Choroid plexus epithelial cell (primary cell): ENCODE measurements around the gene CPNE9.

ENCODE experiments used
- DNase-seq: peaks from one replicate; pipeline ENCODE4 v3.0.0-alpha.2; 2010; ENCODE audit warnings: low read depth
- H3K4me3 ChIP-seq: 2 replicates; pipeline ENCODE4 v1.5.1; 2011; ENCODE audit warnings: low read depth, mild to moderate bottlenecking, control low read depth, low read length, moderate library complexity
- TF ChIP-seq, protein P1 (sequence below): conservative IDR thresholded peaks from 2 replicates; pipeline ENCODE4 v1.5.1; 2011; ENCODE audit warnings: low read depth, mild to moderate bottlenecking, control low read depth, inconsistent platforms, low read length, moderate library complexity

Gene CPNE9, protein sequence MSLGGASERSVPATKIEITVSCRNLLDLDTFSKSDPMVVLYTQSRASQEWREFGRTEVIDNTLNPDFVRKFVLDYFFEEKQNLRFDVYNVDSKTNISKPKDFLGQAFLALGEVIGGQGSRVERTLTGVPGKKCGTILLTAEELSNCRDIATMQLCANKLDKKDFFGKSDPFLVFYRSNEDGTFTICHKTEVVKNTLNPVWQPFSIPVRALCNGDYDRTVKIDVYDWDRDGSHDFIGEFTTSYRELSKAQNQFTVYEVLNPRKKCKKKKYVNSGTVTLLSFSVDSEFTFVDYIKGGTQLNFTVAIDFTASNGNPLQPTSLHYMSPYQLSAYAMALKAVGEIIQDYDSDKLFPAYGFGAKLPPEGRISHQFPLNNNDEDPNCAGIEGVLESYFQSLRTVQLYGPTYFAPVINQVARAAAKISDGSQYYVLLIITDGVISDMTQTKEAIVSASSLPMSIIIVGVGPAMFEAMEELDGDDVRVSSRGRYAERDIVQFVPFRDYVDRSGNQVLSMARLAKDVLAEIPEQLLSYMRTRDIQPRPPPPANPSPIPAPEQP

DNA sequence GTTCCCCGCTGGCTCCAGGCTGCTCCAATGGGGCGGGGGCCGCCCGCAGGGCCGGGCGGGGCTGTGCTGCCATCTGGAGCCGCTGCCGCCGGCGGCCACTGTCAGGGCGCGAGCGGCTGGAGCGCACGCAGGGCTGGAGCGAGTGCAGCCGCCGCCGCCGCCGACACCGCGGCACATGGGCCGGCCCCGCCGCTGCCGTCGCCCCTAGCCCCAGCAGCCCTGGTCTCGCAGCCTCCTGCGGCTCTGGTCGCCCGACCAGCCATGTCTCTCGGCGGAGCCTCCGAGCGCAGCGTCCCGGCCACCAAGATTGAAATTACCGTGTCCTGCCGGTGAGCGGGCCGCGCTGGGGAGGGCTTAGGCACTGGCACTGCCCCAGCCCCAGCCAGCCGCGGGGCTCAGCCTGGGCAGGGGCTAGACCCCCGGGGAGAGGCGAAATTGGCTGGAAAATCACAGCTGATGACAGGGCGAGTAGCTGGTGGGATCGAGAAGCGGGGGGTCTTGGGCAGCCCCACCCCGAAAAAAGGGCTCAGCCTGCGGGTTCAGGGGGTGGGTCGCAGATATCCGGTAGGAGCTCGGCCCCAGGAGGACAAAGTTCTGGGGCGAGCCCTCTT, at the start of gene CPNE9:
TSS of gene CPNE9 (plus strand) at position 98 of the 611 bp plus-strand sequence. CDS start at position 262, 164 bp downstream.
- TF ChIP-seq, protein P1, sequence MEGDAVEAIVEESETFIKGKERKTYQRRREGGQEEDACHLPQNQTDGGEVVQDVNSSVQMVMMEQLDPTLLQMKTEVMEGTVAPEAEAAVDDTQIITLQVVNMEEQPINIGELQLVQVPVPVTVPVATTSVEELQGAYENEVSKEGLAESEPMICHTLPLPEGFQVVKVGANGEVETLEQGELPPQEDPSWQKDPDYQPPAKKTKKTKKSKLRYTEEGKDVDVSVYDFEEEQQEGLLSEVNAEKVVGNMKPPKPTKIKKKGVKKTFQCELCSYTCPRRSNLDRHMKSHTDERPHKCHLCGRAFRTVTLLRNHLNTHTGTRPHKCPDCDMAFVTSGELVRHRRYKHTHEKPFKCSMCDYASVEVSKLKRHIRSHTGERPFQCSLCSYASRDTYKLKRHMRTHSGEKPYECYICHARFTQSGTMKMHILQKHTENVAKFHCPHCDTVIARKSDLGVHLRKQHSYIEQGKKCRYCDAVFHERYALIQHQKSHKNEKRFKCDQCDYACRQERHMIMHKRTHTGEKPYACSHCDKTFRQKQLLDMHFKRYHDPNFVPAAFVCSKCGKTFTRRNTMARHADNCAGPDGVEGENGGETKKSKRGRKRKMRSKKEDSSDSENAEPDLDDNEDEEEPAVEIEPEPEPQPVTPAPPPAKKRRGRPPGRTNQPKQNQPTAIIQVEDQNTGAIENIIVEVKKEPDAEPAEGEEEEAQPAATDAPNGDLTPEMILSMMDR, result no peak
- peak within 1 kb of the TSS; percentile 20 for H3K4me3 ChIP-seq
- DNase-seq, result no peak

DNA sequence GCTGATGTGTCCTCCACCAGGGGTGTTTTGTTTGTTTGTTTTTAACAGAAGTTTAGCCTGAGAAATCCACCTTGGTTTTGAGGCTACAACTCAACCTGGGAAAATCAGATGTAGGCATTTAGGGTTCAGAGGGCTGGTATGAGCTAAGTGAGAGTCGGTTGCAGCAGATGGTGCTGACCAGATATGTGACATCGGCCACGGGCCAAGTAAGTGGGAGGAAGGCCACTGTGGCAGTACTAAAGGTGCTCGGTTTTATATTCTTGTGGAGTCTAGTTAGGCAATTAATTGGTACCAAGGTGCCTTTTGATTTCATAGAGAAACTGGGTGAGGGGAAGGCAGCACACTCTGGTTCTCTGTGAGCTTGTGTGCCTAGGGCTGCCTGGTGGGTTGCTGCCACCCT, 43.8 kb upstream of the CPNE9 start:
- TF ChIP-seq, protein P1, result no peak
- H3K4me3 ChIP-seq, result no peak overlapping the region
- DNase-seq, result no peak

DNA sequence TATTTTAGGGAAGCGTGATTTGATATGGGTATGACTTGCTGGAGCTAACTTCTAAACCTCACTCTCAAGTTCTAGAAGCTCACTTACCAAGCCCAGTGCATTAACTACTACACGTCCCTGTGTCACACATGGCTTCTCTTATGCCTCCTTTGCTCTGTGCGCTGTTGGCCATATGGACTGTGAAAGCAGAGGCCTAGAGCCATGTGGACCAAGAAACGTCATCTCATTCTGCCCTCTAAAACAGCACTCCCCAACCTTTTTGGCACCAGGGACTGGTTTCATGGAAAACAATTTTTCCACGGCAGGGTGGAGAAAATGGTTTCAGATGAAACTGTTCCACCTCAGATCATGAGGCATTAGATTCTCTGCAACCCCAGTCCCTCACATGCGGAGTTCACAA, 42.7 kb upstream of the CPNE9 start:
- TF ChIP-seq, protein P1, result no peak
- H3K4me3 ChIP-seq, result no peak overlapping the region
- no peak for DNase-seq

DNA sequence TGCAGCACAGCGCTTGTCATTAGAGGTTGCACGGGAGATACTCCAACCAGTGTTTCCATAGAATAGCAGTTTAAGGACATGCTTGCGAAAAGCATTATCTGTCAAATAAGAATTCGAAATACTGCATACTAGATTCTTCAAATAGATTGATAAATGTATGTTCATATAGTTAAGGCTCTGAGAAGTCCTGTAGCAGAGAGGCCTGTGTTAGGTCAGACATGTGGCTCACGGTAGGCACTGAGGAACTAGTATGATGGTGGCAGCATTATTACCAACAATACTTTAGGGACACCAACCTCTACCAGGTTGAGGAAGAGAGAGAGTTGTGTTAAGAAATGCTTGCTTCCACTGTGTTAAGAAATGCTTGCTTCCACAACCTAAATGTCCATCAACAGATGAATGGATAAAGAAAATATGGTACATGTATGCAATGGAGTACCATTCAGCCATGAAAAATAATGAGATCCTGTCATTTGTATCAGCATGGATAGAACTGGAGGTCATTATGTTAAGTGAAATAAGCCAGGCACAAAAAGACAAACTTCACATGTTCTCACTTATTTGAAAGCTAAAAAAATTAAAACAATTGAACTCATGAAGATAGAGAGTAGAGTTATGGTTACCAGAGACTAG, 39.4 kb upstream of the CPNE9 start:
- TF ChIP-seq, protein P1, result no peak
- no peak overlapping the region for H3K4me3 ChIP-seq
- no peak for DNase-seq

DNA sequence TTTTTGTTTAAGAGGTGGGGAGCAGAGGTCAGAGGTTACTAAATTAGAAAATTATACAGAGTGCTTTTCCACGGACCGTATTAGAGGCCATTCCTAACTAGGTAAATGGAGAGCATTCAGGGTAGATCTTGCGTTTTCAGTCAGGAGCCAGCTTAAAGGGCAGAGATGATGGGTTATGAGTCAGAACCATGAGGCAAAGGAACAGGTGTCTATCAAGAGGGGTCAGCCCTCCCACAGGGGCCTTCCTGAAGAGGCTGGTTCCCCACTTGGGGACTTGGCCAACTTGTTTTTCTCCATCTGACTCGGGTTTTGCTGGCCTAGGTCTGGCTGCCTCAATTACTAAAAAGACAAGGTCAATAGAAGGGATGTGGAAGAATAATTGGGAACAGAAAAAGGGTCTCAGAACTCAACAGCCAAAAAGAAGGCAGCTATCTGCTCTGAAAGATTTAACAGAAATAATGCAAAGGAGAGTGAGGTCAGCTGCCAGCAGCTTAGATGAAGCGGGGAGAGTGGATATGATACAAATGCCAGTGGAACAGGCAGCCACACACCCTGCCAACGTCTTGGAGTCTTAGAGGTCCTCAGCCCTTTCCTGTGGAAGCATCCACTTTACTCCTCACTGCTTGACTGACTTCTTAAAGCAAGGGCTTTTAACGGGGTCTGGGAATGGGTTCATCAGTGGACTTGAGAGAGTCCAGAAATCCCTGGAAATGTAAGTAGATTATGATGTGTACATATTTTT, 36.8 kb upstream of the CPNE9 start:
- H3K4me3 ChIP-seq, result no peak overlapping the region
- TF ChIP-seq, protein P1, result no peak
- DNase-seq, result no peak

DNA sequence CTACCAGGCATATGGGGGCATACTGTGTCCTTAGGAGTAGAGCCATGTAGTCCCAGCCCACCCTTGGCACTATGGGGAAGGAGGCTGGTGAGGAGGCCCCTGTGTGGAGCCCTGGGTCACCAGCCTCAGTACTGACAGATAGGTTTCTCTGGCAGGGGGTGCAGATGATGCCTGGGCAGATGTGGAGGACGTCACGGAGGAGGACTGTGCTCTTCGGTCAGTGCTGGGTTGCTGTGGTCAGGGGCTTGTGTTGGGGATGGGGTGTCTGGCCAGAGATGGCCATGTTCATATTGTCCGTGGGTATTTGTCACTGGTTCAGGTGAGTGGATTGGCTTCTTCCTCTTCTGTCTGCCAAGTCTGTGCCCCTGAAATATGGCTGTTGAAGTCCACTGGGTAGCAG, 34.4 kb upstream of the CPNE9 start:
- TF ChIP-seq, protein P1, result no peak
- DNase-seq, result no peak
- H3K4me3 ChIP-seq, result no peak overlapping the region
